ENCODE results near the gene ITPR3. TPM values are rescaled to one million over a fixed set of nuclear protein-coding genes. Genes with fewer than 3 reads are reported as not detected.

The ITPR3 gene
- total RNA-seq, 4 donors from 2014 or later: 139 to 250 (median 182) TPM

GRCh38 chr6:33652002-33652401 lies 30.9 kb downstream of the ITPR3 start:
- DNase-seq: no peak
- H3K9me3 ChIP-seq: no peaks in the 10 kb centered on the region
- no peak overlapping the region for H3K4me3 ChIP-seq
- H3K27ac ChIP-seq: no peak overlapping the region
- no peaks in the 10 kb centered on the region for H3K27me3 ChIP-seq
- H3K4me1 ChIP-seq: no peaks in the 10 kb centered on the region
- H3K36me3 ChIP-seq: peaks cover 0 to 39% (median 0%) of the 10 kb centered on the region in 3 donors
- TF ChIP-seq CTCF (IDR thresholded peaks at IDR 0.05): no peak
- no peak for TF ChIP-seq POLR2A (IDR thresholded peaks at IDR 0.05)

GRCh38 chr6:33654831-33655554 lies 33.9 kb downstream of the ITPR3 start:
- Histone ChIP-seq H3K36me3 (peaks cover 0 to 50% (median 0%) of the 10 kb centered on the region in 3 donors), H3K4me3 (no peak overlapping the region), H3K27me3 (no peaks in the 10 kb centered on the region), H3K4me1 (no peaks in the 10 kb centered on the region), H3K9me3 (no peaks in the 10 kb centered on the region), H3K27ac (no peak overlapping the region)
- DNase-seq: no peak
- TF ChIP-seq POLR2A (IDR thresholded peaks at IDR 0.05) (no peak), CTCF (IDR thresholded peaks at IDR 0.05) (no peak)

GRCh38 chr6:33656844-33657243 lies 35.7 kb downstream of the ITPR3 start:
- no peaks in the 10 kb centered on the region for H3K4me1 ChIP-seq
- no peaks in the 10 kb centered on the region for H3K9me3 ChIP-seq
- DNase-seq: no peak
- H3K27ac ChIP-seq: no peak overlapping the region
- peaks cover 0 to 59% (median 0%) of the 10 kb centered on the region in 3 donors for H3K36me3 ChIP-seq
- H3K27me3 ChIP-seq: no peaks in the 10 kb centered on the region
- no peak overlapping the region for H3K4me3 ChIP-seq
- no peak for TF ChIP-seq CTCF (IDR thresholded peaks at IDR 0.05)
- TF ChIP-seq POLR2A (IDR thresholded peaks at IDR 0.05): no peak

- Histone ChIP-seq H3K4me1 (no peaks in the 10 kb centered on the region), H3K27ac (no peak overlapping the region), H3K36me3 (peaks cover 0 to 73% (median 0%) of the 10 kb centered on the region in 3 donors), H3K4me3 (no peak overlapping the region), H3K9me3 (no peaks in the 10 kb centered on the region), H3K27me3 (no peaks in the 10 kb centered on the region)
- no peak for DNase-seq
- TF ChIP-seq CTCF (IDR thresholded peaks at IDR 0.05) (no peak), POLR2A (IDR thresholded peaks at IDR 0.05) (no peak)
These were observed 38.0 kb downstream of the ITPR3 start for GRCh38 chr6:33658982-33659689.

- H3K36me3 ChIP-seq: peaks cover 0 to 82% (median 0%) of the 10 kb centered on the region in 3 donors
- H3K4me3 ChIP-seq: no peak overlapping the region
- no peak for TF ChIP-seq POLR2A (IDR thresholded peaks at IDR 0.05)
- no peak for TF ChIP-seq CTCF (IDR thresholded peaks at IDR 0.05)
- H3K4me1 ChIP-seq: no peaks in the 10 kb centered on the region
- H3K9me3 ChIP-seq: no peaks in the 10 kb centered on the region
- DNase-seq: no peak
- no peaks in the 10 kb centered on the region for H3K27me3 ChIP-seq
- H3K27ac ChIP-seq: no peak overlapping the region
These were observed 38.9 kb downstream of the ITPR3 start for GRCh38 chr6:33659986-33660385.

All from Peyer's patch (tissue), 4 donors.